ENCODE data around the gene EIF4G2.

GRCh38 chr11:10803676-10804075 is 5.0 kb downstream of the EIF4G2 start:
- TF ChIP-seq CTCF (IDR thresholded peaks at IDR 0.05) (no peak), EP300 (IDR thresholded peaks at IDR 0.05) (no peak), POLR2A (IDR thresholded peaks at IDR 0.05) (no peak)

Measured in tibial nerve (tissue), 4 donors.